ENCODE results near the gene ING2. TPM values are rescaled to one million over a fixed set of nuclear protein-coding genes. Genes with fewer than 3 reads are reported as not detected.
A peak's percentile ranks its signal among the peaks of the same experiment; 100 is the strongest.

Gene ING2
- polyA plus RNA-seq, 1 donor (not counting 4 experiments of a cell fraction or from before 2014, with no cell fraction given), result 16.1 TPM

GRCh38 chr4:183504064-183504929, 561 bp upstream of the ING2 start:
- Histone ChIP-seq H2AFZ (ENCODE audit: control insufficient read depth, low read length) (peak overlapping the region; percentile 90), H4K20me1 (ENCODE audit: control insufficient read depth, extremely low read depth, insufficient read depth, low read length) (no peaks in the 10 kb centered on the region), H3K4me3 (ENCODE audit: control insufficient read depth in 2 of 3, extremely low read depth in 1 of 3, insufficient read depth in 2 of 3, low read depth in 1 of 3, low read length in 3 of 3) (peak overlapping the region; percentile 88 to 96 (median 94)), H3K27me3 (ENCODE audit: control insufficient read depth, extremely low read depth, insufficient read depth, low read length) (no peaks in the 10 kb centered on the region), H3K4me2 (ENCODE audit: control insufficient read depth, extremely low read depth, insufficient read depth, low read depth, low read length) (peak overlapping the region; percentile 59), H3K4me1 (ENCODE audit: control insufficient read depth, extremely low read depth, insufficient read depth, low read length) (peaks cover 14% of the 10 kb centered on the region), H3K9ac (ENCODE audit: control insufficient read depth, extremely low read depth, insufficient read depth, low read length) (peak overlapping the region; percentile 90), H3K27ac (ENCODE audit: control insufficient read depth, insufficient read depth, low read length) (peak overlapping the region; percentile 90), H3K79me2 (ENCODE audit: control insufficient read depth, insufficient read depth, low read length) (peaks cover 47% of the 10 kb centered on the region), H3K36me3 (ENCODE audit: control insufficient read depth in 2 of 2, extremely low read depth in 1 of 2, insufficient read depth in 2 of 2, low read length in 2 of 2) (no peaks in the 10 kb centered on the region), H3K9me1 (ENCODE audit: control insufficient read depth, extremely low read depth, insufficient read depth, low read length) (peaks cover 2% of the 10 kb centered on the region), H3K9me3 (ENCODE audit: control insufficient read depth, low read depth, low read length) (no peaks in the 10 kb centered on the region)
- no peak for TF ChIP-seq EZH2 (IDR thresholded peaks at IDR 0.05; ENCODE audit: low read length)
- peak in 2 of 3 experiments; percentile 28 to 47 for TF ChIP-seq CTCF (optimal IDR thresholded peaks at IDR 0.05 in 1 of 3, IDR thresholded peaks at IDR 0.05 in 1 of 3, conservative IDR thresholded peaks at IDR 0.05 in 1 of 3; ENCODE audit: extremely low read depth in 1 of 3, insufficient read depth in 2 of 3, low read length in 3 of 3)
- peak; percentile 53 for DNase-seq (ENCODE audit: low read depth, low spot score)
- peak; percentile 34 for FAIRE-seq
- dilution Hi-C loops (cut with MboI; ENCODE audit: extremely low pct_ligation_motif_present, low sequenced_read_pairs), result no loop called here

GRCh38 chr4:183505611-183506388, 942 bp downstream of the ING2 start:
- no peak for DNase-seq (ENCODE audit: low read depth, low spot score)
- H3K9me3 ChIP-seq (ENCODE audit: control insufficient read depth, low read depth, low read length), result no peaks in the 10 kb centered on the region
- peaks cover 3% of the 10 kb centered on the region in 2 experiments for H3K36me3 ChIP-seq (ENCODE audit: control insufficient read depth in 2 of 2, extremely low read depth in 1 of 2, insufficient read depth in 2 of 2, low read length in 2 of 2)
- H3K27ac ChIP-seq (ENCODE audit: control insufficient read depth, insufficient read depth, low read length), result peak overlapping the region; percentile 90
- H3K27me3 ChIP-seq (ENCODE audit: control insufficient read depth, extremely low read depth, insufficient read depth, low read length), result no peaks in the 10 kb centered on the region
- no peak for TF ChIP-seq CTCF (optimal IDR thresholded peaks at IDR 0.05 in 1 of 3, IDR thresholded peaks at IDR 0.05 in 1 of 3, conservative IDR thresholded peaks at IDR 0.05 in 1 of 3; ENCODE audit: extremely low read depth in 1 of 3, insufficient read depth in 2 of 3, low read length in 3 of 3)
- no peak for TF ChIP-seq EZH2 (IDR thresholded peaks at IDR 0.05; ENCODE audit: low read length)
- H3K9me1 ChIP-seq (ENCODE audit: control insufficient read depth, extremely low read depth, insufficient read depth, low read length), result no peaks in the 10 kb centered on the region
- H3K79me2 ChIP-seq (ENCODE audit: control insufficient read depth, insufficient read depth, low read length), result peaks cover 54% of the 10 kb centered on the region
- peak overlapping the region; percentile 95 for H2AFZ ChIP-seq (ENCODE audit: control insufficient read depth, low read length)
- no peaks in the 10 kb centered on the region for H4K20me1 ChIP-seq (ENCODE audit: control insufficient read depth, extremely low read depth, insufficient read depth, low read length)
- dilution Hi-C loops (cut with MboI; ENCODE audit: extremely low pct_ligation_motif_present, low sequenced_read_pairs), result no loop called here
- H3K4me1 ChIP-seq (ENCODE audit: control insufficient read depth, extremely low read depth, insufficient read depth, low read length), result peaks cover 14% of the 10 kb centered on the region
- peak overlapping the region; percentile 88 to 96 (median 94) for H3K4me3 ChIP-seq (ENCODE audit: control insufficient read depth in 2 of 3, extremely low read depth in 1 of 3, insufficient read depth in 2 of 3, low read depth in 1 of 3, low read length in 3 of 3)
- peak; percentile 39 for FAIRE-seq
- peak overlapping the region; percentile 90 for H3K9ac ChIP-seq (ENCODE audit: control insufficient read depth, extremely low read depth, insufficient read depth, low read length)
- peak overlapping the region; percentile 89 for H3K4me2 ChIP-seq (ENCODE audit: control insufficient read depth, extremely low read depth, insufficient read depth, low read depth, low read length)

Measured in keratinocyte (primary cell).